Naive B cell (primary cell): ENCODE measurements around the gene AP1B1. TPM values are rescaled to one million over a fixed set of nuclear protein-coding genes. Genes with fewer than 3 reads are reported as not detected.

Experiments used
- ATAC-seq, 2 donors: fragments of 150-1000 bp; cut with Tn5 transposase; 2 replicates each; pipeline ENCODE4 v1.10.0; 2021; ENCODE audit warnings: low read depth in 2 of 2, mild to moderate bottlenecking in 2 of 2, moderate library complexity in 2 of 2
- DNase-seq: peaks from one replicate; pipeline ENCODE4 v3.0.0; 2022
- H3K27ac Mint-ChIP-seq, 6 donors: one replicate each; pipeline ENCODE4 v1.8.0; 2020 to 2022; ENCODE audit warnings: mild to moderate bottlenecking in 6 of 6, mixed read lengths in 6 of 6, moderate library complexity in 5 of 6, inconsistent platforms in 2 of 6
- H3K27me3 Mint-ChIP-seq, 3 donors: one replicate each; pipeline ENCODE4 v1.8.0; 2021 to 2022; ENCODE audit warnings: mixed read lengths in 3 of 3, mild to moderate bottlenecking in 1 of 3
- H3K36me3 Mint-ChIP-seq, 2 donors: one replicate each; pipeline ENCODE4 v1.8.0; 2020 to 2022; ENCODE audit warnings: mixed read lengths in 2 of 2, inconsistent platforms in 1 of 2, mild to moderate bottlenecking in 1 of 2
- H3K4me1 Mint-ChIP-seq, 3 donors: one replicate each; pipeline ENCODE4 v1.8.0; 2020 to 2022; ENCODE audit warnings: mixed read lengths in 3 of 3, inconsistent platforms in 1 of 3, mild to moderate bottlenecking in 1 of 3, moderate library complexity in 1 of 3
- H3K4me3 Mint-ChIP-seq, 8 donors: one replicate each; pipeline ENCODE4 v1.8.0; 2020 to 2022; ENCODE audit warnings: mild to moderate bottlenecking in 8 of 8, mixed read lengths in 8 of 8, moderate library complexity in 8 of 8, inconsistent platforms in 2 of 8
- H3K9me3 Mint-ChIP-seq, 7 donors: one replicate each; pipeline ENCODE4 v1.8.0; 2020 to 2022; ENCODE audit warnings: mixed read lengths in 7 of 7, mild to moderate bottlenecking in 5 of 7, inconsistent platforms in 2 of 7, moderate library complexity in 1 of 7
- polyA plus RNA-seq, 6 donors: library from polyadenylated mRNA; unstranded; fragments of 300-500 nt; fragmentation: Illumina TruSeq; gene quantifications; one replicate each; pipeline ENCODE4 v1.2.3, GENCODE V29; 2021; ENCODE audit warnings: low read depth in 6 of 6

AP1B1 gene
- polyA plus RNA-seq, 6 donors from 2014 or later, result 27.4 to 72.0 (median 42.5) TPM

DNA sequence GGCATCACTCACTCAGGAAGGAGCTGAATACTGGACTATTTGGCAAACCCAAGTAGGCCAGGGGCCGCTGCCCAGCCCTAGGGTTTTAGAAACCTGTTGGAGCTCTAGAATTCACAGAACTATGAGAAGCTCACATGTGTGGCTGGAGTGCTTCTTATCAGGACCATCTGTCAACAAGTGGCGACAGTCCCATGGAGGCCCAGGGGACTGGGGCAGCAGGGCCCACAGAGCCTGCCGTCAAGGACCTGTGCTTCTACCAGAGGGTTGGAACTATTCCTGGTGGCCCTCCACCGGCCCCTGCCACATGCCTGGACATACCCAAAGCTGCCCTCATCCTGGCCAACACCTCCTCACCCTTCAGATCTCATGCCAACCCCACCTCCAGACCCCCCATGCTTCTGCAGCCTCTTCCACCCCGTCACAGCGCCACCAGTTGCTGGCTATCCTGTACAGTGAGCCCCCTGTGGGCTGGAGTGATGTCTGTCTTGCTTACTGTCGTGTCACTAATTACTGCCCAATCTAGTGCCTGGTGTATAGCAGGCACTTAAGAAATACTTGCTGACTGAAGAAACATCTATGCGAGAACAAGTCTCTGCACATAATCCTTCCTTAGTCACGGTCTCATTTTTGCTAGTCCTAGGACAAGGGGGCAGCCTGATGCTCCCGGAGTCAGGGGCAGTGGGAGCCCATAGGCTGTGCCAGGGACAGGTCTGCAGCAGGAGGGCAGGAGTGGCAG, 45.6 kb downstream of the AP1B1 start:
- Mint-ChIP-seq H3K27me3 (no peaks in the 10 kb centered on the region), H3K27ac (peak overlapping the region in 4 of 6 donors; percentile 47 to 78 (median 56)), H3K4me1 (peaks cover 0 to 13% (median 3%) of the 10 kb centered on the region in 3 donors), H3K36me3 (peaks cover 12 to 36% of the 10 kb centered on the region in 2 donors), H3K9me3 (no peaks in the 10 kb centered on the region), H3K4me3 (no peak overlapping the region)
- no peak for DNase-seq
- ATAC-seq, result no peak

- peak overlapping the region in 1 of 6 donors; percentile 77 for H3K27ac Mint-ChIP-seq
- no peaks in the 10 kb centered on the region for H3K9me3 Mint-ChIP-seq
- H3K4me1 Mint-ChIP-seq, result peaks cover 0 to 10% (median 3%) of the 10 kb centered on the region in 3 donors
These were observed 46.2 kb downstream of the AP1B1 start for GRCh38 chr22:29342177-29342576.

GRCh38 chr22:29341849-29342127, 46.6 kb downstream of the AP1B1 start:
- no peaks in the 10 kb centered on the region for H3K27me3 Mint-ChIP-seq
- H3K9me3 Mint-ChIP-seq, result no peaks in the 10 kb centered on the region
- H3K4me1 Mint-ChIP-seq, result peaks cover 0 to 10% (median 3%) of the 10 kb centered on the region in 3 donors
- H3K4me3 Mint-ChIP-seq, result no peak overlapping the region
- ATAC-seq, result no peak
- peaks cover 5 to 26% of the 10 kb centered on the region in 2 donors for H3K36me3 Mint-ChIP-seq
- DNase-seq, result no peak
- H3K27ac Mint-ChIP-seq, result no peak overlapping the region

More at GRCh38 chr22:29342177-29342576, 46.2 kb downstream of the AP1B1 start:
- Mint-ChIP-seq H3K27me3 (no peaks in the 10 kb centered on the region), H3K36me3 (peaks cover 6 to 30% of the 10 kb centered on the region in 2 donors), H3K4me3 (no peak overlapping the region)
- DNase-seq (no peak), ATAC-seq (no peak)

- ATAC-seq (no peak), DNase-seq (no peak)
- Mint-ChIP-seq H3K36me3 (peaks cover 5 to 27% of the 10 kb centered on the region in 2 donors), H3K27me3 (no peaks in the 10 kb centered on the region), H3K27ac (no peak overlapping the region), H3K4me1 (peaks cover 0 to 10% (median 3%) of the 10 kb centered on the region in 3 donors), H3K9me3 (no peaks in the 10 kb centered on the region), H3K4me3 (no peak overlapping the region)
These were observed 47.1 kb downstream of the AP1B1 start for GRCh38 chr22:29341056-29341848.

- Mint-ChIP-seq H3K27me3 (no peaks in the 10 kb centered on the region), H3K36me3 (peaks cover 5 to 33% of the 10 kb centered on the region in 2 donors), H3K4me1 (peaks cover 3 to 15% (median 6%) of the 10 kb centered on the region in 3 donors), H3K27ac (no peak overlapping the region), H3K4me3 (no peak overlapping the region), H3K9me3 (no peaks in the 10 kb centered on the region)
- ATAC-seq (no peak), DNase-seq (no peak)
These were observed 47.8 kb downstream of the AP1B1 start for GRCh38 chr22:29340566-29340965.

DNA sequence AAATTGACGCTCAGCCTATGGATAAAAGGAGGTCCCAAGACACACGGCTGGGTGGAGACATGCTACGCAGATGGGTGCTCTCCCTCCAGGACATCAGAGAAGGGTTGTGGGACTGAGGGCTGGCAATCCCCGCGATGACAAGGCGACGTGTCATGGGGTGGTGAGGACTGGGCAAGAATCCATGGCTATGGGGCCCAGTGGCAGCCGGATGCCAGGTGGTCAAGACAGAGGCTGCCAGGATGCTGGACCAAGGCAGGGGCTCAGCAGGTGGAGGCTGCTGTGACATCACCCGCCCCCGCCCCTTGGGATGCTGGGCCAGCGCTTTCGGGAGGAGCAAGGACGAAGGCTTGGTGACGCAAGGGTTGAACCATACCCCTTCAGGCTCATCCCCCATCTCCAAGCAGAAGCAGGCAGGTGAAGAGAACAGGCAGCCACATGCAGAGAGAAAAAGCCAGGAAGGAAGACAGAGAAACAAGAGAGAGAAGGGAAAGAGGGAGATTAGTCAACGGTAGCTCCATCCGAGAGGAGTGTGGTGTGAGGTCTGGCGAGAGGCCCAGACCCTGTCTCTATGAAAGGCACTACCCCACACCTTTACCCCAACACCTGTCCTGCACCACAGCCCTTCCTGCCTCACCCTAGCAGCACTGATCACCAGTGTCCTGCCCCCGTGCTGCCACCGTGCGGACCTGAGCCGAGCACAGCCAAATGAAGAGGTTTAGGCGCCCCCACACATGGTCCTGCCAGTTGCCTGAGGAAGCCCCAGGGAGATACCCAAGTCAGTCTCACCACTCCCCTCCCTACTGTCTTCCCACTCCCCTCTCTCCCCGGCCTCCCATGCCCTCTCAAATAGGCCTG, 48.8 kb downstream of the AP1B1 start:
- no peak for ATAC-seq
- Mint-ChIP-seq H3K27ac (peak overlapping the region in 2 of 6 donors; percentile 22 to 91), H3K9me3 (no peaks in the 10 kb centered on the region), H3K4me3 (no peak overlapping the region), H3K36me3 (peaks cover 5 to 38% of the 10 kb centered on the region in 2 donors), H3K4me1 (peaks cover 3 to 20% (median 9%) of the 10 kb centered on the region in 3 donors), H3K27me3 (no peaks in the 10 kb centered on the region)
- no peak for DNase-seq

GRCh38 chr22:29338398-29338797, 50.0 kb downstream of the AP1B1 start:
- ATAC-seq, result no peak
- peaks cover 5 to 38% of the 10 kb centered on the region in 2 donors for H3K36me3 Mint-ChIP-seq
- DNase-seq, result no peak
- H3K4me3 Mint-ChIP-seq, result no peak overlapping the region
- no peaks in the 10 kb centered on the region for H3K27me3 Mint-ChIP-seq
- peaks cover 4 to 23% (median 9%) of the 10 kb centered on the region in 3 donors for H3K4me1 Mint-ChIP-seq
- H3K9me3 Mint-ChIP-seq, result no peaks in the 10 kb centered on the region
- no peak overlapping the region for H3K27ac Mint-ChIP-seq

- Mint-ChIP-seq H3K4me3 (no peak overlapping the region), H3K27ac (peak overlapping the region in 4 of 6 donors; percentile 34 to 84 (median 47)), H3K27me3 (no peaks in the 10 kb centered on the region)
These were observed 50.6 kb downstream of the AP1B1 start for GRCh38 chr22:29337631-29338284.

GRCh38 chr22:29336751-29337490, 51.4 kb downstream of the AP1B1 start:
- DNase-seq (no peak), ATAC-seq (no peak)
- no peaks in the 10 kb centered on the region for H3K9me3 Mint-ChIP-seq
- H3K4me1 Mint-ChIP-seq, result peaks cover 6 to 19% (median 9%) of the 10 kb centered on the region in 3 donors
- H3K27me3 Mint-ChIP-seq, result no peaks in the 10 kb centered on the region
- peak overlapping the region in 2 of 8 donors; percentile 10 to 48 for H3K4me3 Mint-ChIP-seq
- H3K36me3 Mint-ChIP-seq, result peaks cover 5 to 32% of the 10 kb centered on the region in 2 donors
- peak overlapping the region in 2 of 6 donors; percentile 24 to 89 for H3K27ac Mint-ChIP-seq

More at GRCh38 chr22:29337631-29338284, 50.6 kb downstream of the AP1B1 start:
- Mint-ChIP-seq H3K9me3 (no peaks in the 10 kb centered on the region), H3K36me3 (peaks cover 5 to 34% of the 10 kb centered on the region in 2 donors), H3K4me1 (peaks cover 6 to 19% (median 9%) of the 10 kb centered on the region in 3 donors)
- ATAC-seq, result no peak
- DNase-seq, result no peak

DNA sequence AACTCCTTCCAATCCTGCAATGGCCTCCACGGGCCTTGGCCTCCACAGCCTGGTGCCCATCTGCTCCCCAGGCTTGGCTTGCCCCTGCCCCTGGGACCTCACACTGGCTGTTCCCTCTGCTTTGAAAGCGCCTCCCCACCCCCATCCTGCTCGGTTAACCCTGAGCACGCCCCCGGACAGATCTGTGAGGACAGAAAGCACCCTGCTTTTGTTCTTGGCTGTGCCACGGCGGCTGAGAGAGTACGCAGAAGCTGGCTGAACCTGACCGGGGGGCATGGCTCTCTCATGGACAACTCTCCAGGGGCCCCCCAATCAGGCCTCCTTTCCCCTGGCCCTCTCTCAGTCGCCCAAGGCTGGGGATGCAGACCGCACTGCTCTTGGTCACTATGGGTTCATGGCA, 52.7 kb downstream of the AP1B1 start:
- ATAC-seq (no peak), DNase-seq (no peak)
- no peaks in the 10 kb centered on the region for H3K9me3 Mint-ChIP-seq
- peaks cover 5 to 32% of the 10 kb centered on the region in 2 donors for H3K36me3 Mint-ChIP-seq
- no peaks in the 10 kb centered on the region for H3K27me3 Mint-ChIP-seq
- peak overlapping the region in 1 of 8 donors; percentile 17 for H3K4me3 Mint-ChIP-seq
- H3K4me1 Mint-ChIP-seq, result peaks cover 6 to 19% (median 9%) of the 10 kb centered on the region in 3 donors
- peak overlapping the region in 3 of 6 donors; percentile 20 to 76 (median 44) for H3K27ac Mint-ChIP-seq

DNA sequence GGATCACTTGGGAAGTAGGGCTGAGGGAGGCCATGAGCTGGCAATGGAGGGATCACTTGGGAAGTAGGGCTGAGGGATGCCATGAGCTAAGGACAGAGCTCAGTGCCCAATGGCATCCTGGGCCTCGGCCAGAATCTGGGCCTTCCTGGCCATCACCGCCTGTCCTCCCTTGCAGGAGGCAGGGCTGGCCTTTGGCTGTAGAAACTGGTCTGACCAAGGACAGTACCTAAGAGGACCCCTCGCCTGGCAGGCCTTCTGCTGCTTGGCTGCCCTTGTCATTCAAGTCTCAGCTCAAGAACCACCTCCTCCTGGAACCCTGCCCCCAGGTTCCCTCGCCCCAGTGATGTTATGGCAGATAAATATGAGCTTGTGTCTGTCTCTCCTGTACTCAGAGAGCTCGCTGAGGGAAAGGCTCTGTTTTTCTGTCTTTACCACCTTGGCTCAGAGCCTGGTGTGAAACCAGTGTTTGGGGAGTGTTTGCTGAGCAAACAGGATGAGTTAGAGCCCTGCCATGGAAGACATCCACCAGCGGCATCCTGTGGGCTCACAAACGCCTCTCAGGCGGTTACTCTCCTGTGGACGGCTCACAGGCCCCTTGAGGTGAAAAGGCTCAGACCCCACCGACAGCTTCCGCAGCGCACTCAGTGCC, 53.5 kb downstream of the AP1B1 start:
- peaks cover 6 to 19% (median 9%) of the 10 kb centered on the region in 3 donors for H3K4me1 Mint-ChIP-seq
- H3K36me3 Mint-ChIP-seq, result peaks cover 5 to 32% of the 10 kb centered on the region in 2 donors
- DNase-seq (no peak), ATAC-seq (no peak)
- H3K4me3 Mint-ChIP-seq, result no peak overlapping the region
- no peaks in the 10 kb centered on the region for H3K27me3 Mint-ChIP-seq
- no peaks in the 10 kb centered on the region for H3K9me3 Mint-ChIP-seq
- peak overlapping the region in 2 of 6 donors; percentile 46 to 67 for H3K27ac Mint-ChIP-seq

DNA sequence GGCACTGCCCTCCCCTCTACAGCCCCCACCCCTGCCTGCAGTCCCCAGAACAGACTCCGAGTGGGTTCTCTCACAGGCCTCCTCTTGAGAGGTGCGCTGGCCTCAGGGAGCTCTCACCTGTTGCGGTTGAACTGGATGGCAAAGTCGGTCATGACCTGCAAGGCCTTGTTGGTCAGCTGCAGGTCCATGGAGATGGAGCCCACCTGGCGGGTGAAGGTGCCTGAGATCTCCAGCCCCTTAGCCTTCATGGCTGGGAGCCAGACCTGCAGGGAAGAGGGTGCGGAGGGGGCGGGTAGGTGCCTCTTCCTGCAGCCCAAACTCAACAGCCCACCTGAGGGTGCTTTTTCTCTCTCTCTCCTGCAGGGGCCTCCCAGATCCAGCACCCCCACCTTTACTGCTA, 54.2 kb downstream of the AP1B1 start:
- Mint-ChIP-seq H3K27ac (peak overlapping the region in 2 of 6 donors; percentile 46 to 67), H3K36me3 (peaks cover 4 to 33% of the 10 kb centered on the region in 2 donors), H3K4me1 (peaks cover 3 to 17% (median 9%) of the 10 kb centered on the region in 3 donors), H3K9me3 (no peaks in the 10 kb centered on the region), H3K4me3 (no peak overlapping the region), H3K27me3 (no peaks in the 10 kb centered on the region)
- ATAC-seq (no peak), DNase-seq (no peak)
